AG04449 (cell line): ENCODE data around the gene INAVA.

Experiments used
- CTCF ChIA-PET: fragments of 350-600 bp; formaldehyde crosslinking; extraction: SDS; loops from one replicate; lab custom pipeline; 2021; ENCODE audit warnings: antibody characterized with exemption; lab: Yijun Ruan, JAX
- POLR2A ChIA-PET: fragments of 400-600, 350-600 bp; formaldehyde crosslinking; extraction: SDS; loops from one replicate; lab custom pipeline; 2020; ENCODE audit warnings: antibody characterized with exemption, inconsistent platforms; lab: Yijun Ruan, JAX
- DNase-seq: peaks from one replicate; pipeline ENCODE4 v3.0.0-alpha.2; 2010; ENCODE audit warnings: low read depth, low spot score
- H3K4me3 ChIP-seq: 2 replicates; pipeline ENCODE4 v1.5.1; 2011; ENCODE audit warnings: low read depth, mild to moderate bottlenecking, control low read depth, low read length
- TF ChIP-seq, protein P1 (sequence below): IDR thresholded peaks from one replicate; pipeline ENCODE4 v1.5.1; 2011; ENCODE audit warnings: mild to moderate bottlenecking, moderate library complexity, low read length, control low read depth, inconsistent platforms; ENCODE audit not compliant: insufficient read depth; ENCODE audit errors: missing control alignments

INAVA gene

GRCh38 chr1:200866521-200866920 is 28.2 kb upstream of the INAVA start:
- DNase-seq, result no peak
- CTCF ChIA-PET, result interaction anchor here (1.7 kb wide), 1 partner anchor 9 kb away, joined by 5 read pairs; no protein-coding TSS in a partner anchor
- TF ChIP-seq, protein P1, sequence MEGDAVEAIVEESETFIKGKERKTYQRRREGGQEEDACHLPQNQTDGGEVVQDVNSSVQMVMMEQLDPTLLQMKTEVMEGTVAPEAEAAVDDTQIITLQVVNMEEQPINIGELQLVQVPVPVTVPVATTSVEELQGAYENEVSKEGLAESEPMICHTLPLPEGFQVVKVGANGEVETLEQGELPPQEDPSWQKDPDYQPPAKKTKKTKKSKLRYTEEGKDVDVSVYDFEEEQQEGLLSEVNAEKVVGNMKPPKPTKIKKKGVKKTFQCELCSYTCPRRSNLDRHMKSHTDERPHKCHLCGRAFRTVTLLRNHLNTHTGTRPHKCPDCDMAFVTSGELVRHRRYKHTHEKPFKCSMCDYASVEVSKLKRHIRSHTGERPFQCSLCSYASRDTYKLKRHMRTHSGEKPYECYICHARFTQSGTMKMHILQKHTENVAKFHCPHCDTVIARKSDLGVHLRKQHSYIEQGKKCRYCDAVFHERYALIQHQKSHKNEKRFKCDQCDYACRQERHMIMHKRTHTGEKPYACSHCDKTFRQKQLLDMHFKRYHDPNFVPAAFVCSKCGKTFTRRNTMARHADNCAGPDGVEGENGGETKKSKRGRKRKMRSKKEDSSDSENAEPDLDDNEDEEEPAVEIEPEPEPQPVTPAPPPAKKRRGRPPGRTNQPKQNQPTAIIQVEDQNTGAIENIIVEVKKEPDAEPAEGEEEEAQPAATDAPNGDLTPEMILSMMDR, result no peak
- POLR2A ChIA-PET, result no interaction called here
- no peak overlapping the region for H3K4me3 ChIP-seq

DNA sequence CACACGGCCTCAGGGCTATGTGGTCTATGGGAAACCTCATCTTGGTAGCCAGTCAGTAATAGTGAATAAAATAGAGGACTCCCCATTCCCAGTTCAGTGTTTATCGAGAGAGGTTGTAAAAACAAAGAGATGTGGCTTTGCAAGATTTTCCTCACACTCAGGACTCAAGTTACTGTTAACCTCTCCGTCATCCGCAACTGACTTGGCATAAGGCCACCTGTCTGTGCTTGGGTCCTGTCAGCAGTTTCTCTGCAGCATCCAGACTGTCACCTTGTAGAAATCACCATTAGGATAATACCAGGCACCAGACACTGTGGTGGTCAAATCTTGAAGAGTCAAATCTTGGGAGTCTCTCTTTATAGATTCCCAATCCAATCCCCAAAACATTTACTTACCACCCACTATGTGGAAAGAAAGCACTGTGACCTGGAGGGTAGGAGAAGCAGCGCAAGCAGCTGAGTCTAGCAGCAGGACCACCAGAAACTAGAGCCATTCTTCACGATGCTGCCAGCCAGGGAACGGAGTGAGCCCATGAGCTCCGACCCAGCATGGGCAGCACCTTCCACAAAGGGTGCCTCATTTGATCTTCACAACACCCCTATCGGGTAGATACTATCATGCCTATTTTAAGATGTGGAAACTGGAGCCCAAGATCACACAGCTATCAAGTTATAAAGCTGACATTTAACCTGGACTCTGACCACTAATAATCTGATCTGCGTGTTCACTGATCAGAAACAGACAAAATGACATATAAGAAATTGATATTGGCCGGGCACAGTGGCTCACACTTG is 27.5 kb upstream of the INAVA start:
- no peak for DNase-seq

GRCh38 chr1:200869376-200869752 is 25.3 kb upstream of the INAVA start:
- ChIA-PET CTCF (interaction anchor here (1.0 kb wide), 1 partner anchor 10 kb away, joined by 5 read pairs; no protein-coding TSS in a partner anchor), POLR2A (no interaction called here)
- DNase-seq, result no peak
- TF ChIP-seq, protein P1, result no peak
- H3K4me3 ChIP-seq, result no peak overlapping the region

More for the DNA sequence above, 27.5 kb upstream of the INAVA start:
- TF ChIP-seq, protein P1, result no peak
- ChIA-PET POLR2A (no interaction called here), CTCF (interaction anchor here (1.7 kb wide), 1 partner anchor 10 kb away, joined by 5 read pairs; no protein-coding TSS in a partner anchor)
- H3K4me3 ChIP-seq, result no peak overlapping the region

DNA sequence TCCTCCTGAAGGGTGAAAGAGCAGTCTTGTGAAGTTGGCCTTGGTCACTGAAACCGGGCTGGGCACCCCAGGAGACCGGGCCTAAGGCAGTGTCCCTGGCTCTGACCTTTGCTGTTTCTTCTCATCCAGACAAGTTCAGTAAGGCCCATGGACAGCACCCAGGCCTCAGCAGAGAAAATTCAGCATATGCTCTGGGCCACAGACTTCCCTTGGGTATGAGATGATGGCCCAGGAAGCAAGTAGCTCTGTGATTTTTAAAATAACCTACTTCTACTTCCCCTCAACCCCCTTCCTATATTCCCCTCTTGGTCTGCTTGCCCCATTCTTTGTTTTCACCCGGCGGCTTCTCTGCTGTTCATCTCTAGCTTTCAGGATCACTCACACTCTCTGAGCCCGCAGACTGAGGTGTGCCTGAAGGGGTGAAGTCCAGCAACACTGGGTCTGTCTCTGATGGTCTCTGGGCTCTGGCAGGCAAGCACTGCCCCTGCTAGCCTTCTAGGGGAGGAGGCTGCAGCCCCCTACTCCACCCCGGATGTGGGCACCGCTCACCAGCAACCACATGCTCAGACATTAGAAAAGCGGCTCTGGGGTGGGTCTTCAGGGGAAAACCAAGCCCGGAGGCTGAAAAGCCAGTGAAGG is 24.8 kb upstream of the INAVA start:
- no peak overlapping the region for H3K4me3 ChIP-seq
- ChIA-PET CTCF (interaction anchor here (1.0 kb wide), 1 partner anchor 10 kb away, joined by 5 read pairs; no protein-coding TSS in a partner anchor), POLR2A (no interaction called here)
- no peak for DNase-seq
- TF ChIP-seq, protein P1, result no peak

GRCh38 chr1:200872446-200873115 is 22.1 kb upstream of the INAVA start, which contains the start of gene GPR25:
GPR25 (plus strand) TSS chr1:200872981; CDS start chr1:200873038, 57 bp downstream.
- peak within 1 kb of the TSS; percentile 27 for H3K4me3 ChIP-seq
- POLR2A ChIA-PET, result no interaction called here
- DNase-seq, result no peak
- TF ChIP-seq, protein P1, result no peak
- CTCF ChIA-PET, result no interaction called here

DNA sequence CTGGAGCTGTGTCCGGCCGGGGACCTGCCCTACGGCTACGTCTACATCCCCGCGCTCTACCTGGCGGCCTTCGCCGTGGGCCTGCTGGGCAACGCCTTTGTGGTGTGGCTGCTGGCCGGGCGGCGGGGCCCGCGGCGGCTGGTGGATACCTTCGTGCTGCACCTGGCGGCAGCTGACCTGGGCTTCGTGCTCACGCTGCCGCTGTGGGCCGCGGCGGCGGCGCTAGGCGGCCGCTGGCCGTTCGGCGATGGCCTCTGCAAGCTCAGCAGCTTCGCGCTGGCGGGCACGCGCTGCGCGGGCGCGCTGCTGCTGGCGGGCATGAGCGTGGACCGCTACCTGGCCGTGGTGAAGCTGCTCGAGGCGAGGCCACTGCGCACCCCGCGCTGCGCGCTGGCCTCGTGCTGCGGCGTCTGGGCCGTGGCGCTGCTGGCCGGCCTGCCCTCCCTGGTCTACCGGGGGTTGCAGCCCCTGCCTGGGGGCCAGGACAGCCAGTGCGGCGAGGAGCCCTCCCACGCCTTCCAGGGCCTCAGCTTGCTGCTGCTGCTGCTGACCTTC is 21.5 kb upstream of the INAVA start:
- POLR2A ChIA-PET, result interaction anchor here (0.6 kb wide), 1 partner anchor 245 kb away, joined by 4 read pairs; no protein-coding TSS in a partner anchor
- CTCF ChIA-PET, result no interaction called here
- TF ChIP-seq, protein P1, result no peak
- H3K4me3 ChIP-seq, result peak overlapping the region; percentile 27
- no peak for DNase-seq
